SW480 (cell line): ENCODE data around the gene STRADA.

Source experiments
- DNase-seq: peaks from one replicate; pipeline ENCODE4 v3.0.0-alpha.2; 2016; ENCODE audit warnings: low spot score

STRADA gene

GRCh38 chr17:63701456-63701820, 40.2 kb downstream of the STRADA start:
- DNase-seq: no peak

- no peak for DNase-seq
Observed at GRCh38 chr17:63700528-63701455, 40.8 kb downstream of the STRADA start.

- no peak for DNase-seq
Observed at GRCh38 chr17:63699638-63700527, 41.7 kb downstream of the STRADA start, which contains the start of gene LIMD2. Gene LIMD2, minus strand, starts transcription at chr17:63700125. Its CDS starts 827 bp downstream, at chr17:63699298.

GRCh38 chr17:63698886-63699637, 42.5 kb downstream of the STRADA start:
- no peak for DNase-seq

GRCh38 chr17:63698381-63698885, 43.2 kb downstream of the STRADA start:
- DNase-seq: no peak

- peak; percentile 43 for DNase-seq
Observed at GRCh38 chr17:63697341-63698286, 44.0 kb downstream of the STRADA start.

- DNase-seq: no peak
Observed at GRCh38 chr17:63696381-63696961, 45.1 kb downstream of the STRADA start.

GRCh38 chr17:63695889-63696288, 45.7 kb downstream of the STRADA start:
- no peak for DNase-seq

GRCh38 chr17:63694950-63695773, 46.4 kb downstream of the STRADA start:
- no peak for DNase-seq

GRCh38 chr17:63694229-63694949, 47.2 kb downstream of the STRADA start:
- no peak for DNase-seq

GRCh38 chr17:63693411-63694113, 48.0 kb downstream of the STRADA start:
- no peak for DNase-seq

- no peak for DNase-seq
Observed at GRCh38 chr17:63692195-63692816, 49.3 kb downstream of the STRADA start.

- no peak for DNase-seq
Observed at GRCh38 chr17:63689479-63689878, 52.1 kb downstream of the STRADA start.

- no peak for DNase-seq
Observed at GRCh38 chr17:63688396-63689020, 53.1 kb downstream of the STRADA start.

- DNase-seq: no peak
Observed at GRCh38 chr17:63686138-63686685, 55.4 kb downstream of the STRADA start.

- DNase-seq: no peak
Observed at GRCh38 chr17:63685578-63685977, 56.0 kb downstream of the STRADA start.

GRCh38 chr17:63685041-63685440, 56.6 kb downstream of the STRADA start:
- no peak for DNase-seq
